ENCODE data around the gene RFC2.
"Not testable (repeated sequence)": the region's sequence is repeated elsewhere in the genome, so short reads cannot be mapped to it uniquely, and the experiment has no call there.

The RFC2 gene

GRCh38 chr7:74224907-74225306 lies 29.3 kb downstream of the RFC2 start:
- H3K27me3 ChIP-seq (ENCODE audit: control insufficient read depth, insufficient read depth, low read length); H3K9ac ChIP-seq (ENCODE audit: low read depth, low read length); H3K9me3 ChIP-seq (ENCODE audit: control insufficient read depth, insufficient read depth, low read length); H3K4me1 ChIP-seq (ENCODE audit: control insufficient read depth, insufficient read depth, low read length); H3K27ac ChIP-seq (ENCODE audit: low read depth, low read length); H3K4me3 ChIP-seq (ENCODE audit: low read depth, low read length): not testable (repeated sequence)
- H3K36me3 ChIP-seq (ENCODE audit: control insufficient read depth, insufficient read depth, low read length): peaks cover 23% of the 10 kb centered on the region

- no peak overlapping the region for H3K27ac ChIP-seq (ENCODE audit: low read depth, low read length)
- no peaks in the 10 kb centered on the region for H3K9me3 ChIP-seq (ENCODE audit: control insufficient read depth, insufficient read depth, low read length)
- no peak overlapping the region for H3K9ac ChIP-seq (ENCODE audit: low read depth, low read length)
- no peak overlapping the region for H3K4me3 ChIP-seq (ENCODE audit: low read depth, low read length)
- H3K4me1 ChIP-seq (ENCODE audit: control insufficient read depth, insufficient read depth, low read length): no peaks in the 10 kb centered on the region
- peaks cover 19% of the 10 kb centered on the region for H3K36me3 ChIP-seq (ENCODE audit: control insufficient read depth, insufficient read depth, low read length)
- no peaks in the 10 kb centered on the region for H3K27me3 ChIP-seq (ENCODE audit: control insufficient read depth, insufficient read depth, low read length)
Measured at GRCh38 chr7:74224511-74224832, 29.7 kb downstream of the RFC2 start.

- H3K27me3 ChIP-seq (ENCODE audit: control insufficient read depth, insufficient read depth, low read length): no peaks in the 10 kb centered on the region
- H3K27ac ChIP-seq (ENCODE audit: low read depth, low read length): no peak overlapping the region
Measured at GRCh38 chr7:74223711-74224510, 30.3 kb downstream of the RFC2 start.

GRCh38 chr7:74222851-74223710 lies 31.1 kb downstream of the RFC2 start:
- no peak overlapping the region for H3K9ac ChIP-seq (ENCODE audit: low read depth, low read length)
- no peaks in the 10 kb centered on the region for H3K27me3 ChIP-seq (ENCODE audit: control insufficient read depth, insufficient read depth, low read length)
- no peaks in the 10 kb centered on the region for H3K4me1 ChIP-seq (ENCODE audit: control insufficient read depth, insufficient read depth, low read length)
- H3K27ac ChIP-seq (ENCODE audit: low read depth, low read length): no peak overlapping the region
- H3K9me3 ChIP-seq (ENCODE audit: control insufficient read depth, insufficient read depth, low read length): no peaks in the 10 kb centered on the region
- H3K36me3 ChIP-seq (ENCODE audit: control insufficient read depth, insufficient read depth, low read length): peaks cover 10% of the 10 kb centered on the region; the same call in 1 of the 2 replicates
- no peak overlapping the region for H3K4me3 ChIP-seq (ENCODE audit: low read depth, low read length)

More at GRCh38 chr7:74223711-74224510, 30.3 kb downstream of the RFC2 start:
- no peak overlapping the region for H3K4me3 ChIP-seq (ENCODE audit: low read depth, low read length)
- no peaks in the 10 kb centered on the region for H3K4me1 ChIP-seq (ENCODE audit: control insufficient read depth, insufficient read depth, low read length)
- peaks cover 13% of the 10 kb centered on the region for H3K36me3 ChIP-seq (ENCODE audit: control insufficient read depth, insufficient read depth, low read length)
- no peak overlapping the region for H3K9ac ChIP-seq (ENCODE audit: low read depth, low read length)
- no peaks in the 10 kb centered on the region for H3K9me3 ChIP-seq (ENCODE audit: control insufficient read depth, insufficient read depth, low read length)

- peaks cover 2% of the 10 kb centered on the region; the same call in 1 of the 2 replicates for H3K36me3 ChIP-seq (ENCODE audit: control insufficient read depth, insufficient read depth, low read length)
- no peak overlapping the region for H3K9ac ChIP-seq (ENCODE audit: low read depth, low read length)
- H3K4me1 ChIP-seq (ENCODE audit: control insufficient read depth, insufficient read depth, low read length): no peaks in the 10 kb centered on the region
- H3K4me3 ChIP-seq (ENCODE audit: low read depth, low read length): no peak overlapping the region
- H3K9me3 ChIP-seq (ENCODE audit: control insufficient read depth, insufficient read depth, low read length): no peaks in the 10 kb centered on the region
- no peaks in the 10 kb centered on the region for H3K27me3 ChIP-seq (ENCODE audit: control insufficient read depth, insufficient read depth, low read length)
- no peak overlapping the region for H3K27ac ChIP-seq (ENCODE audit: low read depth, low read length)
Measured at GRCh38 chr7:74221713-74222112, 32.5 kb downstream of the RFC2 start.

GRCh38 chr7:74220229-74220628 lies 34.0 kb downstream of the RFC2 start:
- Histone ChIP-seq H3K4me1 (ENCODE audit: control insufficient read depth, insufficient read depth, low read length) (no peaks in the 10 kb centered on the region), H3K4me3 (ENCODE audit: low read depth, low read length) (no peak overlapping the region), H3K27me3 (ENCODE audit: control insufficient read depth, insufficient read depth, low read length) (no peaks in the 10 kb centered on the region), H3K36me3 (ENCODE audit: control insufficient read depth, insufficient read depth, low read length) (no peaks in the 10 kb centered on the region; the same call in 1 of the 2 replicates), H3K27ac (ENCODE audit: low read depth, low read length) (no peak overlapping the region), H3K9me3 (ENCODE audit: control insufficient read depth, insufficient read depth, low read length) (no peaks in the 10 kb centered on the region), H3K9ac (ENCODE audit: low read depth, low read length) (no peak overlapping the region)

GRCh38 chr7:74219416-74219815 lies 34.8 kb downstream of the RFC2 start:
- H3K9ac ChIP-seq (ENCODE audit: low read depth, low read length): no peak overlapping the region
- H3K27me3 ChIP-seq (ENCODE audit: control insufficient read depth, insufficient read depth, low read length): no peaks in the 10 kb centered on the region
- no peak overlapping the region for H3K27ac ChIP-seq (ENCODE audit: low read depth, low read length)
- no peaks in the 10 kb centered on the region for H3K9me3 ChIP-seq (ENCODE audit: control insufficient read depth, insufficient read depth, low read length)
- H3K4me1 ChIP-seq (ENCODE audit: control insufficient read depth, insufficient read depth, low read length): no peaks in the 10 kb centered on the region
- no peaks in the 10 kb centered on the region for H3K36me3 ChIP-seq (ENCODE audit: control insufficient read depth, insufficient read depth, low read length)
- H3K4me3 ChIP-seq (ENCODE audit: low read depth, low read length): no peak overlapping the region

- Histone ChIP-seq H3K9me3 (ENCODE audit: control insufficient read depth, insufficient read depth, low read length) (no peaks in the 10 kb centered on the region), H3K36me3 (ENCODE audit: control insufficient read depth, insufficient read depth, low read length) (no peaks in the 10 kb centered on the region), H3K4me1 (ENCODE audit: control insufficient read depth, insufficient read depth, low read length) (no peaks in the 10 kb centered on the region), H3K9ac (ENCODE audit: low read depth, low read length) (no peak overlapping the region), H3K27ac (ENCODE audit: low read depth, low read length) (no peak overlapping the region), H3K4me3 (ENCODE audit: low read depth, low read length) (no peak overlapping the region), H3K27me3 (ENCODE audit: control insufficient read depth, insufficient read depth, low read length) (no peaks in the 10 kb centered on the region)
Measured at GRCh38 chr7:74218343-74218698, 35.9 kb downstream of the RFC2 start.

GRCh38 chr7:74217455-74218342 lies 36.5 kb downstream of the RFC2 start:
- Histone ChIP-seq H3K9ac (ENCODE audit: low read depth, low read length) (no peak overlapping the region), H3K4me1 (ENCODE audit: control insufficient read depth, insufficient read depth, low read length) (no peaks in the 10 kb centered on the region), H3K36me3 (ENCODE audit: control insufficient read depth, insufficient read depth, low read length) (no peaks in the 10 kb centered on the region), H3K27me3 (ENCODE audit: control insufficient read depth, insufficient read depth, low read length) (no peaks in the 10 kb centered on the region), H3K27ac (ENCODE audit: low read depth, low read length) (no peak overlapping the region), H3K4me3 (ENCODE audit: low read depth, low read length) (no peak overlapping the region), H3K9me3 (ENCODE audit: control insufficient read depth, insufficient read depth, low read length) (no peaks in the 10 kb centered on the region)

GRCh38 chr7:74216361-74216761 lies 37.8 kb downstream of the RFC2 start:
- no peak overlapping the region for H3K4me3 ChIP-seq (ENCODE audit: low read depth, low read length)
- no peak overlapping the region for H3K27ac ChIP-seq (ENCODE audit: low read depth, low read length)
- H3K36me3 ChIP-seq (ENCODE audit: control insufficient read depth, insufficient read depth, low read length): no peaks in the 10 kb centered on the region
- no peak overlapping the region for H3K9ac ChIP-seq (ENCODE audit: low read depth, low read length)
- no peaks in the 10 kb centered on the region for H3K27me3 ChIP-seq (ENCODE audit: control insufficient read depth, insufficient read depth, low read length)
- no peaks in the 10 kb centered on the region for H3K4me1 ChIP-seq (ENCODE audit: control insufficient read depth, insufficient read depth, low read length)
- no peaks in the 10 kb centered on the region for H3K9me3 ChIP-seq (ENCODE audit: control insufficient read depth, insufficient read depth, low read length)

All from HUES48 (cell line).